ENCODE results near the gene HADH. TPM values are rescaled to one million over a fixed set of nuclear protein-coding genes. Genes with fewer than 3 reads are reported as not detected.
"Not testable (repeated sequence)": the region's sequence is repeated elsewhere in the genome, so short reads cannot be mapped to it uniquely, and the experiment has no call there.

The HADH gene
- total RNA-seq, 1 donor = 16.7 TPM

DNA sequence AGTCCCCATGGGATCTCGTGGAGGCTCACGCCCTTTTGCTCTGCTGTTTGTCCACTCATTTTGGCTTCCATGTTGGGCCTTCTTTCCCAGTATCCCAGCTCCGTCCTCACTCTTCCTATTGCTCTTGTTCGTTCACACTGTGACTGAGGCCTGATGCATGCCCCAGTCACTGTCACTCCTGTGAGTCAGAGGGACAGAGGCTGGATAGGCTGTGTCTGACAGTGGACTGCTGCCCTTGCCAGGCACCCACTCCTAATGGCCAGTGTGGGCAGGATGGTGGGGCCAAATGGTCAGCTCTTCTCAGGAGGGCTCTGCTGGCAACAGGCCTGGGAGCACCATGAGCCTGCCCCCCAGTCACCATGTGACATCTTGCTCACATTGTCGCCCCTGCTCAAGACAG is 40.0 kb downstream of the HADH start:
- DNase-seq (ENCODE audit: low read depth in 2 of 3, low spot score in 2 of 3) = no peak

DNA sequence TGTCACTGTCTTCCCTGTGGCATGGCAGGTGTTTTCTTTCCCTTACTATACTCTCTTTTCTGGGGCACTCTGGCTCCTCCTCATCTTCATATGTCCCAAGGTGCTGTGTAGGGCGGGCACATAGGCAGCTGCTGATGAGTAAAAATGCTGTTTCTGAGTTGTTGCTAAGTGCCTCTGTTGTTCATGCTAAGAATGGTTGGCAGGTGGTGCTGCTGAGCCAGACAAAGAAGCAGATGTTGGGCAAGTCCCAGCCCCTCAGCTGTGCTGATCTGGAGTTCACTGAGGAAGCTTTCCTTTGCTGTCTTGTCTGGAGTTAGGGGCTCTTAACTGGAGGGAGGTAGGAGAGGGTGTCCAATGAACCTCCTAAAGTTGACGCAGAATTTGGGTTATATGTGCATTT is 40.6 kb downstream of the HADH start:
- DNase-seq (ENCODE audit: low read depth in 2 of 3, low spot score in 2 of 3) = peak; percentile 39 to 62 (median 47)

DNA sequence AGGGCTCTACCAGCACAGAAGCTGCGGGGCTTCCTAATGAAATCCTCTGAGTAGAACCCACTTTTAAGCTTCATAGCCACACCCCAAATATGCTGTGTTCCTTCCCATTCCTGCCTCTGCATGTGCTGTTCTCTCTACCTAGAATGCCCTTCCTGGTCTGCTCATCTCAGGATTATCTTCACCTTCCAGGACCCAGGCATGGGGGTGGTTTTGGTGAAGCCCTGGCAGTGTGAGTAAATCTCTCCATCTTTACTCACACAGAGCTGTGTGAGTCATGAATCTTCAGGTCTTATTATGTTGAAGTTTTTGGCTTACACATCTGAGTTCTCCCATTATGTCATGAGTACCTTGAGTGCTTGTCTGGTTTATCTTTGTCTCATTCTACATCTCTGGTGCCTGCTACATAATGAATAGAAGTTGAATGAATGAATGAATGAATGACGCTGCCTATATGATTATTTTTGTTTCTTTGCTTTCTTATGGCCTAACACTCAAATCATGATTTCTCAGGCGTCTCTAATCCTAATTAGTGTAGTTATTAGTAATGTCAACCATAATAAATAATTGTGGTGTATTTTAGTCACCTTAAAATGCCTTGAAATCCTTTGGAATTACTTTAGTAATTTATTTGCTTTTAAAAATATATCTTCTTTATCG is 41.9 kb downstream of the HADH start:
- DNase-seq (ENCODE audit: low read depth in 2 of 3, low spot score in 2 of 3) = no peak

DNA sequence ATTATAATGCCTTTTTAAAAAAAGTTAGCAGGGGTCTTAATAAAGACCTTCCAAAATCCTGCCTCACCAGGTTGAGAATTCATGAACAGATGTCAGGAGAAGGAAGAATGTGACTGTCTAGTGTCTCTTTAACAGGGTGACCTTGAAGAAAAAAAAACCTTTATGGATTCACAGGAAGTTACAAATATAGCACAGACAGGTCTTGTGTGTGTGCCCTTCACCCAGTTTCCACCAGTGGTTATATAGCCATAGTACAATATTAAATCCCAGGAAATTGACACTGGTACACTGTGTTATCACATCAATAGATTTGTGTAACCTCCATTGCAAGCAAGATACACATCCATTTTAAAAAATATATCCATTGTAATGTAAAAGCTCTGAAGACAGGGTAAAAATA is 43.7 kb downstream of the HADH start:
- DNase-seq (ENCODE audit: low read depth in 2 of 3, low spot score in 2 of 3) = no peak

DNA sequence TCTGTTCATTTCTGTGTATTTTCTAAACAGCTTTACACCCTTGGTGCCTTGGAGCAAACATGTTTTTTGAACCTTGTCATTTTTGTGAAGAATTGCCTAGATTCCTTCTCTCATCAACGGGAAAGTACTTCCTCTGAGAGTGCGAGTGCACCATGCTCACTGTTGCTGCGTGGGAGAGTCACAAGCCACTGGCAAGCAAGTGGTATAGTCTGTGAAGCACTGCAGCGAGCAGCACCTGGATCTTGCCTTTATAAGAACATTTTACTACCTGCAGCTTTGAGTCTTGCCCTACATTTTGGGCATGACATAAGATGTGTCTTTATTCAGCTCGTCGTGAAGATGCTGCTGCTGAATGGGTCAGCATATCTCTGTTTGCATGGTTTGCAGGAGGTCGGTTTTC is 44.9 kb downstream of the HADH start:
- no peak for DNase-seq (ENCODE audit: low read depth in 2 of 3, low spot score in 2 of 3)

DNA sequence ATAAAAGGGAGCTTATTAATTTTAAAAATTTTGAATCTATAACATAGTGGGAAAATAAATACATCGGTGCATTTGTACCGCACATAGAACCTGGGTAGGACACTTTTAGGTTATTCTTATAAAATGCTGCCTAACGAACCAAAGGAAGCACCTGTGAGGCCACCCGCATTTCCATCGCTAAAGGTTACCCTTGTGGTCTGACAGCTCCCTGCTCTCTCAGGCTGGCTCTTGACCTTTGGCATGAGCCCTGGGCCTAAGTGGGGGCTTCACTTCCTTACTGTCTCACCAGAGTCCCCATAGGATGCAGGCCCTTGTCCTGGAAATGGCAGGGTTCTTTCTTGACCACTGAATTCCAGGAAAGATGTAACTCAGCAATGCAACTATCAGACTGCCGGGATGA is 46.0 kb downstream of the HADH start:
- peak in 2 of 3 donors; percentile 16 to 49 for DNase-seq (ENCODE audit: low read depth in 2 of 3, low spot score in 2 of 3)

DNA sequence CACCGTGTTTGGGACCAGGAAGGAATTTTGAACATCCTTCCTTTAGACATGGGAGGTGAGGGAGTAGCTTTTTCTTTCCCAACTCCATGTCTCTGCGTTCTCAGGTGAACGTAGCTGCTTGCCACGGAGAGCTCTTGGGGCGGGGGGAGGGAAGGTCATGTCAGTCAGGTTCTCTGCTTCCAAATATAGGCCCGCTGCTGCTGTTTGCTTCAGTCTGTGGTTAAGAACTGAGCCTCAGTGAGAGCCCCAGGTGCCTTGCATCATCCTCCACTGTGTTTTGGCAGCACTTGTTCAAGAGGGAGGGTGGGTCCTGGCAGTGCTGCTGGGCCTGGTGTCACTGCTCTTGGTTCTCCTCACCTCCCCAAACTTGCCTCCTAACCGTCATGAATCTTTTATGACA is 46.5 kb downstream of the HADH start:
- peak in 2 of 3 donors; percentile 16 to 40 for DNase-seq (ENCODE audit: low read depth in 2 of 3, low spot score in 2 of 3)

DNA sequence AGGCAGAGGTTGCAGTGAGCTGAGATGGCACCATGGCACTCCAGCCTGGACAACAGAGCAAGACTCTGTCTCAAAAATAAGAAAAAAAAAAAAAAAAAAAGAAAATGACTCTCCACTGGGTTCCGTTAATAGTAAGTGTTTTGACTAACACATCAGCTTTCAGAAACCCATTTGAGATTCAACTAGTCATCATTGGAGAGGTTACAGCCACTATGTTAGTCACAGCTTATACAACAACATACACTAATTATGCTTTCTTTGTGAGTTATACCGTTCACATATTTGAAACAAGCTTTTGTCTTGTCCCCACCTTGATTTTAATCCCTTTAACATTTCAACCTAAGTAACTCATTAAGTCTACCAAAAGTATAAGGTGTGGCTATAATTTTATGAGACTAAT is 48.2 kb downstream of the HADH start:
- DNase-seq (ENCODE audit: low read depth in 2 of 3, low spot score in 2 of 3) = no peak

DNA sequence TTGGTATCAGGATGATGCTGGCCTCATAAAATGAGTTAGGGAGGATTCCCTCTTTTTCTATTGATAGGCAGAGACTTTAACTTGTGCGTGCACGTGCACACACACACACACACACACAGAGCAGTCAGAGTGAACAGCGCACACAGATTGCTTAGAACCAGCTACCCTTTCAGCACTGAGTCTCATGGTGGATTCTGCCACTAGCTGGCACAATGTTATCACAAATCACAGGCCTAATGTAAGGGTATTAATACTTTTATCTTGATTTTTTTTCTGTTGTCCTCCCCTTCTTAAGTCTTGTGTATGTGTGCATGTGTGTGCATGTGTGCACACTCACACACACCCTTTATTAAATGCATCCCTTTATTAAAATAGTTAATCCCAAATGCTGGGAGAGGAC is 53.2 kb downstream of the HADH start:
- DNase-seq (ENCODE audit: low read depth in 2 of 3, low spot score in 2 of 3) = no peak

DNA sequence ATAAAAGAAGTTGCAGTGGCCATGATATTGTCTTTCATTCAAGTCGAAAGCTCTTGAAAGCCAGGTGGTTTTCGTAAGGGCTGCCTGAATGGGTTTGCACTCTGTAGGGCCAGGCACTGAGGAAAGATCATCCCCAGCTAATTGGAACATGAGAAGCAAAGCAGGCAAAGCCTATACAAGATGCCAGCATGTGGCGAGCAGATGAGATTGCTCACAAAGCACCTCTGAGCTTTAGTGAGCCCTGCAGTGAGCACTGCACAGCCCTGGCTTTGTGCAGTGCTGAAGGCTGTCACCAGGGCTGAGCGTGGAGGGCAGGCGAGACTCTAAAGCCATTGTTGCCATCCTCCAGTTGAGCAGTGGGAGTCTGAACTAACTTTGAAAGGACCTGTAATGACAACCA is 53.8 kb downstream of the HADH start:
- DNase-seq (ENCODE audit: low read depth in 2 of 3, low spot score in 2 of 3) = no peak

DNA sequence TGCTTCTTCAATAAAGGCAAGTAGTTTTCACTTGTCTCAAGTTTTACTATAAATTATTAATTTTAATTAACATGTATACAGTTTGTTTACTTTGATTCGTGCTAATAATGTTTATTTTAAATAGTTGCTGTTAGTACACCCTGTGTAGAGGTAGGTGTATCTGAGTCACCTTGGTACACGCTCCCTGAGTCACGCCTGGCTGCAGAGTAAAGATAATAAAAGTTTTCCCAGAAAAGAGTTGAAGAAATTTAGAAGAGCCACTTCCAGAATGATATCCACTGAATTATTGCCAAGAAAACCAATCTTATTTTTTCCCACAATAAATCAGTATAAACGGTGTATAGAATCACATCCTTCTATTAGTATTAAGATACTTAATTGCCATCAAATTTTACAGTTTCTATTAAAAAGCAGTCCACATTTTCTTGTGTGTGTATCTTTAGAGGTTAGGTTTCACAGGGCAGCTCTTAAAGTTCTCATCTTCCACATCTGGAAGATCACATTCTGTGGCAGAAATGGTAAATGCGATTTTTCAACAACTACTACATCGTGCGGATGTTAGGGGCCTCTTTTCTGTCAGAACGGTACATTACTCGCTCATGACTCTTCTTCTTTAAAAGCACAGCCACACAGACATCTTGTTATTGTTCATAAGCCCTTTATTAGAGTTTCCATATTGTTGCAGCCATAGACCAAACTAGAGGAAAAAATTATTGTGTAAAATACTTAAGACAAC is 55.4 kb downstream of the HADH start:
- no peak for DNase-seq (ENCODE audit: low read depth in 2 of 3, low spot score in 2 of 3)

DNA sequence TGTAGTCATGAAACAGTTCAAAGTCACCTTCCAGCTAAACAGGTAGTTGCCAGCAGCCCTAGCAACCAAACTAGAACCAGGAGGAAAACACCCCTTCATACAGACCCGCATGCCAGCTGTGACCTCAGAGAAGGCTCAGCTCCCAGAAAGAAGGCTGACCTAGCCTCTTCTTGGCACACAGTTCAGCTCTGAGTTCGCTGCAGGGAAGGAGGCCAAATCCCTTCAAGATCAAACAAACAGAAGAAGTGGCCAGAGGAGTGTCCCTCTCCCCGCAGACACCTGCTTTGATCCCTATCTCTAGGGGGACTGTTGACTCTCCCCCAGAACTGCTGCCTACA is 56.0 kb downstream of the HADH start:
- DNase-seq (ENCODE audit: low read depth in 2 of 3, low spot score in 2 of 3) = no peak

DNA sequence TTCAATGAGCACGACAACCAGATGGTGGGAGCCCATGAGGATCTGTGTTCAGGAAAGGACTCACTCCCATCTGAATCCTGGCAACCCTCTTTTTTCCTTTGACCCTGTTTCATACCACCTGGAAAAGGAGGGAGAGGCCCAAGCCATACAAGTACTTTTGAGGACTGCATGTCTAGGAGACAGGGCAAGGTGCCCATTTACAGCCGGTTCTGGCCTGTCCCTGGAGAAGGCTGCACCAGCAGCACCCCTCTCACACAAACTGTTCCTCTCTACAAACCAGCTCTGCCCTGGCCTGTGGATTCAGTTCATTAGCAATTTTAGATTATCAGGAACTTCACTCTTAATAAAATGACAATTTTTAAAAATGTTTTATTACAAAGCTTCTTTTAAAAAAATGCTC is 57.5 kb downstream of the HADH start:
- no peak for DNase-seq (ENCODE audit: low read depth in 2 of 3, low spot score in 2 of 3)

DNA sequence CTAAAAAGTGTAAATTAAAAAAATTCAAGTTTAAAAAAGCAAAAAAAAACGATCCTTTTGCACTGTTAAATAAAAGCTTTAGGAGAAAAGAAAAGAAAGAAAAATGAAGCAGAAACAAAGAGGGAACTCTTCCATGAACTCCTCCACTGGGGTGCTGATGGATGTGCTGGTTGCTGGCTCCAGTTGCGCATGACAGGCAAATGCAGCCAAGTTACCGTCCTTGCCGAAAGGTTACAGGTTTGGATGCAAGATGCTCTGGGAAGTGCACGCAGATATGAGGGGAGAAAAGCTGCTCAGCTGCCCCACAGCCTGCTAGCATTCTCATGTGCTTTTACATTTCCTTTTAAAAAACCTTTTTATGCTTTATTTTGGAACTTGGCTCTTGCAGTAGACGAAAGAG is 58.5 kb downstream of the HADH start:
- DNase-seq (ENCODE audit: low read depth in 2 of 3, low spot score in 2 of 3) = no peak

DNA sequence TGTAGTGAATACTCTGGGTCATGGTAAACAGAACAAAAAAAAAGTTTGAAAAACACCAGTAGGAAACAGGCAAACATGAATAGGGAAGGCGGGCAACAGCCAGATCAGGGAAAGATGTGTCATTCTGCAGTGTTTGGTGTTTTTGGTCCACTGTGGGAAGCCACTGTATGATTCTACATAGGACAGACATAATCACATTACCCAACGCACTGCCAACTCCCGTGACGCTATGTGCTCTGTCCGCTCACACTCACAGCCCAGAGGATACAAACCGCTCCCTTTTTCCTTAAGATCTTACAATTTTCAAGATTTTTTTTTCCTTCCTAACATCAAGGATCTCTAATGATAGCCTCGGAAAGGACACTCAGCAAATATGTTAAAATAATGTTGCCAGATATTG is 59.3 kb downstream of the HADH start:
- DNase-seq (ENCODE audit: low read depth in 2 of 3, low spot score in 2 of 3) = no peak

DNA sequence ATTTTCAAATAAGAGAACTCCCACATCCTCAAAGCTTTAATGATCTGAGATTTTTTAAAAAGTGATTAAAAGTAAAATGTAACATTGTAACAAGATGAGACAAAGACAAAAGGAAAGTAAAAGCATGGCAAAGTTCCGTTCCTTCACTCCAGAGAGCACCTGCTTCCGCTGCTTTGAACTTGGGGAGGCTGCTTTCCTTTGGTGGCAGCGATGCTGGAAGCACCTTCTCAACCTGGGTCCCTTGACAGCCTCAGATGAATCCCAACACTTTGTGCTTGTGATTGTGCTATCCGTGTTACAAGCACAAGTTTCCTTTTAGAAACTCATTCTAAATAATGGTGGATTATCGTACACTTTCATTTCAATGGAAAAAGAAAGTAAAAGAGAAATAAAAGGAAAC is 59.7 kb downstream of the HADH start:
- no peak for DNase-seq (ENCODE audit: low read depth in 2 of 3, low spot score in 2 of 3)

DNA sequence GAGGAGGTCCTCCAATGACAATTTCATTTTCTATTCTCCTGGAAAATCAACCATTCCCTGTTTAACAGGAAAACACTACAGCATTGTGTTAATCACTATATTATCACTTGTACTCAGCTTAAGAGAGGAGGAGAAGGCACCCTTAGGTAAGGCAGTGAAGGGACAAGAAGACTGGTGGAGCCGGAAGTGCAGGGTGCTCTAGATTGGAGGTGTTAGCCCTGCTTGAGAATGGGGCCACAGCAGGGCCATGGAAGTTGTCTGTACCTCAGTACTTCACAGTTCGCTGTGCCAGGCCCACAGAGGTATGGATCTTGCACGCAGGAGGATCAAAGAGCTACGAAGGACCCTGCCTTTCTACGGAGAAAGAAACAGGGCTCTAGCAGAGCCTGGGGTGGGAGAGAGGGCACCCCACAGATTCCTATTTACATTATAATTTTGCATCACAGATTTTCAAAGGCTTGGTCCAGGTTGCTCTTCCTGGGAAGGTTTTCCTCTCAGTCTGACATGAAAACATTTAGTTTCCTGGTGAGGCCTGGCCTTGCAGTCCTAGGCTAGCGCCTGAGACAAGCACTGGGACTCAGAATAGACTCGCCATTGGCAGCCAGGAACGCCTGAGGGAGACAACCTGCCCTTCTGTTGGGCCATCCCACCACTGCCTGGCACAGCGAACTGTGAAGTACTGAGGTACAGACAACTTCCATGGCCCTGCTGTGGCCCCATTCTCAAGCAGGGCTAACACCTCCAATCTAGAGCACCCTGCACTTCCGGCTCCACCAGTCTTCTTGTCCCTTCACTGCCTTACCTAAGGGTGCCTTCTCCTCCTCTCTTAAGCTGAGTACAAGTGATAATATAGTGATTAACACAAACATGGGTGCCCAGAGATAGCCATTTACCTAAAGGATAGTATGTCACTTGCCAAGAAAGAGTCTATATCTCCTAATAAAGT is 60.8 kb downstream of the HADH start:
- DNase-seq (ENCODE audit: low read depth in 2 of 3, low spot score in 2 of 3) = not testable (repeated sequence)

DNA sequence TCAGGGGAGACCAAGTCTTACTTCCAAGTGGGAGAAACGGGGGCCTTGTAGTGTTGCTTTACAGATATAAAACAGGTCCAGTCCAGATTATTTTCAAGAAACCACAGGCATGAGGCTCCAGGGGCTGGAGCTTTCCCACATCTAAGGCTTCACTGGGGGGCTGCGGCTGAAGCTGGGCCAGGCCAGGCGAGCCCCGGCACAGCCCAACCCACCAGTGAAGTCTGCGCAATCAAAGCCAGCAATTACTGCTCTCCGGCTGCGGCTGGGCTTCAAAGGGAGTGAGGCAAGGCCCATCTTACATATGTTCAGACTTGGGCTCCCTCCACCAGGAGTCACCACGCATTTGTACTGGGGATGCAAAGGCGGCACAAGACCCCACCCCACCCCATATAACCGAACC is 61.7 kb downstream of the HADH start:
- no peak for DNase-seq (ENCODE audit: low read depth in 2 of 3, low spot score in 2 of 3)

DNA sequence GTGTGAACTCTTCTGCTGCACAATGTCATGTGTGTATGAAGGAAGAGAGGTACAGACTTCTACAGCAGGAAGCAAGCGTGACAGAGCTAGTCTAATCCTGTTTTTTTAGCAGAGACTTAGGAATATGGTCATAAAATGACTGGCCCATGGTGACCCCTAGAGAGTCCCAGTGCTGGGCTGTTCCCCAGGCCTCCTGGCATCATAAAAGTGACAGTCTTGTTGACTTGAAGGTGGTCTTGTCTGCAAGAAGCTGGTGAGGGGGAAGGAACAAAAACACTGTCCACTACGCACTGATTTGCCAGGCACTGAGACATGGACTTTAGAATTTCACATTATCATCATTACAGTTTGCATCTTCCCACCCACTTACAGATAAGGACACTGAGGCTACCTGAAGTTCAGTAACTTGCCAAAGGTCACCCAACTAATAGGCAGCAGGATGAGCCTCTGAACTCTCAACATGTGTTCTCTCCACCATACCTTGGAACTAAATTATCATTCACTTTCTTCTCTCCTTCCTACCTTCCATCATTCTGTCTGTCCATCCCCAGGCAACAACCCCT is 63.0 kb downstream of the HADH start:
- no peak for DNase-seq (ENCODE audit: low read depth in 2 of 3, low spot score in 2 of 3)

DNA sequence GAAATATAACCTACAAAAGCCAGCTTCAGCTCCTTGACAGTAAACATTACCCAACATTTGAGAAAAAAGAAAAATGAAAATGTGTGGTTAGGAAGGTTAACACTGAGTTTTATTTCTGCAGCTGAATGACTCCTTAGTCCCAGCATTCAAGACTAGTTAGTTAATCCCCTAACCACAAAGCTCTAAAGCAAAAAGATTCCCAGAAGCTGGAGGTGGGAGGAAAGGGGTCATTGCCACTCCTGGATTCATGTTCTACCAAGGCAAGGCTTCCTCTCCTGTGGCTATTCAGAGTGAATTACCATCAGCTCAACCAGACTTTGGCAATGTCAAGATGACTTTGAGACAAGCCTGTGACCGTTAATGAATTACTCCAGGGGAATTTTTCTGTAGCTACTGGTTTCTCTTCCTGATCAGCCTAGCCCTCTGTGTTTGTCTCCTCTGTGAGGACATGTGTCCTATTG is 63.6 kb downstream of the HADH start:
- no peak for DNase-seq (ENCODE audit: low read depth in 2 of 3, low spot score in 2 of 3)

DNA sequence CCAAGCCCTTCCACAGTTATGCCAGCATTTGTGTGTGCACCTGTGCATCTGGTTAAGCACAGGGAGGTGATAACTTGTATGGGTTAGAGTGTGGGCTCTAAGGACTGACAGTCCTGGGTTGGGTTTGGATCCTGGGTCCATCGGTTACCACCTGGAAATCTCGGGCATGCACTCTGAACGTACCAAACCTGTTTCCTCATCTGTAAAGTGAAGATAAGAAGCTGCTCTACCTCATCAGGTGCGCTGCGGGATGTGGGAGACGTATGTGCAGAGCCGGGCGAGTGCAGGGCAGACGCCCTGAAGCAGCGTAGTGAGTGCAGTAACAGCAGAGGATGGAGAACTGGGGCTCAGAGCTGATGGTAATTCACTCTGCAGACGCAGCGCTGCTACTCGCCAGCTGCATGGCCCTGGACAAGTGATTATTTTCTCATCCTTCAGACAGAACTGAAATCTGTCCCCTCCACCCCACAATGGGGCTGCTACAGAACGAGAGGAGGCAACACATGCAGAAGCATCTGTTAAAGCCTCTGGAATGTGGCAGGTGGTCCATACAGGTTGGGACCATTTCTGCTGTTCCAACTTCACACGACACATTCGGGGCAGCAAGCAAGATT is 64.4 kb downstream of the HADH start:
- no peak for DNase-seq (ENCODE audit: low read depth in 2 of 3, low spot score in 2 of 3)

All from hematopoietic multipotent progenitor cell (in vitro differentiated cells).